GM06990 (cell line): ENCODE results near the gene AANAT.

Source experiments
- DNase-seq: peaks from one replicate; pipeline ENCODE4 v3.0.0-alpha.2; 2011; ENCODE audit not compliant: insufficient read length; ENCODE audit errors: extremely low read depth
- H3K27me3 ChIP-seq: replicated peaks from 2 replicates; pipeline ENCODE4 v1.6.0; 2011; ENCODE audit warnings: low read length; ENCODE audit not compliant: control insufficient read depth, insufficient read depth
- H3K36me3 ChIP-seq: 2 replicates; pipeline ENCODE4 v1.5.1; 2011; ENCODE audit warnings: low read length; ENCODE audit not compliant: control insufficient read depth, insufficient read depth
- H3K4me3 ChIP-seq: replicated peaks from 2 replicates; pipeline ENCODE4 v1.5.1; 2011; ENCODE audit warnings: low read depth, mild to moderate bottlenecking, control low read depth, low read length
- TF ChIP-seq, protein P1 (sequence below): IDR thresholded peaks from 2 replicates; pipeline ENCODE4 v1.5.1; 2011; ENCODE audit warnings: low read length, control low read depth, mild to moderate bottlenecking, inconsistent platforms; ENCODE audit not compliant: insufficient read depth, poor library complexity, severe bottlenecking

The AANAT gene

DNA sequence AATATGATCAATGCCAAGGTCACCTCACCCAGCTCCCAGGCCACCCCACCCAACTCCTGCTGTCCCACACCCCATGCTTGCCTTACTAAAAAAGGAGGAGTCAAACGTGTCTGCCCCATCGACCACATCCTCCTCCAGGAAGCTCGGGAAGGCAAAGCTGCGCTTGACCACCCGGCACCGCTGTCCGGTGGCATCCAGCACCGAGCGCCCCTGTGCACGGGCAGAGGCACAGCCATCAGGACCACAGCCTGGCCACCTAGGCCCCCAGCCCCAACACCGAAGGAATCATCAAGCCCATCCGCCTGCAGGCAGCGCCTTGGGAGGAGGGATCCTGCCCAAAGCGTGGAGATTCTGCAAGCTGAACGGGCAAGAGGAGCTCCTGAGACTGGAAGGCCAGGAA lies 10.2 kb downstream of the AANAT start:
- no peak overlapping the region for H3K4me3 ChIP-seq
- no peaks in the 10 kb centered on the region for H3K27me3 ChIP-seq
- TF ChIP-seq, protein P1, sequence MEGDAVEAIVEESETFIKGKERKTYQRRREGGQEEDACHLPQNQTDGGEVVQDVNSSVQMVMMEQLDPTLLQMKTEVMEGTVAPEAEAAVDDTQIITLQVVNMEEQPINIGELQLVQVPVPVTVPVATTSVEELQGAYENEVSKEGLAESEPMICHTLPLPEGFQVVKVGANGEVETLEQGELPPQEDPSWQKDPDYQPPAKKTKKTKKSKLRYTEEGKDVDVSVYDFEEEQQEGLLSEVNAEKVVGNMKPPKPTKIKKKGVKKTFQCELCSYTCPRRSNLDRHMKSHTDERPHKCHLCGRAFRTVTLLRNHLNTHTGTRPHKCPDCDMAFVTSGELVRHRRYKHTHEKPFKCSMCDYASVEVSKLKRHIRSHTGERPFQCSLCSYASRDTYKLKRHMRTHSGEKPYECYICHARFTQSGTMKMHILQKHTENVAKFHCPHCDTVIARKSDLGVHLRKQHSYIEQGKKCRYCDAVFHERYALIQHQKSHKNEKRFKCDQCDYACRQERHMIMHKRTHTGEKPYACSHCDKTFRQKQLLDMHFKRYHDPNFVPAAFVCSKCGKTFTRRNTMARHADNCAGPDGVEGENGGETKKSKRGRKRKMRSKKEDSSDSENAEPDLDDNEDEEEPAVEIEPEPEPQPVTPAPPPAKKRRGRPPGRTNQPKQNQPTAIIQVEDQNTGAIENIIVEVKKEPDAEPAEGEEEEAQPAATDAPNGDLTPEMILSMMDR, result no peak
- peaks cover 47% of the 10 kb centered on the region for H3K36me3 ChIP-seq
- peak; percentile 12 for DNase-seq

DNA sequence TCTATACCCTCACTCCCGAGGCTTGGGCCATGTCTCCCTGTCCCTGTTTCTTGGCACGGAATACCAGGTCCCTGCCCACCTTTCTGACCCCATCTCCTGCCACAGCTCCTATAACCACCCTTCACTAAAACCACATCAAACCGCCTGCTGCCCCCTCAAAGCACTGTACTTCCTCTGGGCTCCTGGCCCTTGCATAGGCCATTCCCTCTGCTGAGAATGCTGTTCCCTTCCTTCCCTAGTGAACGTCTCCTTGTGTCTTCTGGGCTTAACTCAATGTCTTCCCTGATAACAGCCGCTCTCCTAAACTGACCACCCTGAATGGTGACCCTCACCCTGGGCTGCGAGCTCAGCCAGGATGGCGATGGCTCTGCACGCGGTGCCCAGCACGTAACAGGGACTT lies 10.7 kb downstream of the AANAT start:
- TF ChIP-seq, protein P1, result no peak
- H3K4me3 ChIP-seq, result no peak overlapping the region
- H3K27me3 ChIP-seq, result no peaks in the 10 kb centered on the region
- peaks cover 43% of the 10 kb centered on the region for H3K36me3 ChIP-seq
- no peak for DNase-seq

DNA sequence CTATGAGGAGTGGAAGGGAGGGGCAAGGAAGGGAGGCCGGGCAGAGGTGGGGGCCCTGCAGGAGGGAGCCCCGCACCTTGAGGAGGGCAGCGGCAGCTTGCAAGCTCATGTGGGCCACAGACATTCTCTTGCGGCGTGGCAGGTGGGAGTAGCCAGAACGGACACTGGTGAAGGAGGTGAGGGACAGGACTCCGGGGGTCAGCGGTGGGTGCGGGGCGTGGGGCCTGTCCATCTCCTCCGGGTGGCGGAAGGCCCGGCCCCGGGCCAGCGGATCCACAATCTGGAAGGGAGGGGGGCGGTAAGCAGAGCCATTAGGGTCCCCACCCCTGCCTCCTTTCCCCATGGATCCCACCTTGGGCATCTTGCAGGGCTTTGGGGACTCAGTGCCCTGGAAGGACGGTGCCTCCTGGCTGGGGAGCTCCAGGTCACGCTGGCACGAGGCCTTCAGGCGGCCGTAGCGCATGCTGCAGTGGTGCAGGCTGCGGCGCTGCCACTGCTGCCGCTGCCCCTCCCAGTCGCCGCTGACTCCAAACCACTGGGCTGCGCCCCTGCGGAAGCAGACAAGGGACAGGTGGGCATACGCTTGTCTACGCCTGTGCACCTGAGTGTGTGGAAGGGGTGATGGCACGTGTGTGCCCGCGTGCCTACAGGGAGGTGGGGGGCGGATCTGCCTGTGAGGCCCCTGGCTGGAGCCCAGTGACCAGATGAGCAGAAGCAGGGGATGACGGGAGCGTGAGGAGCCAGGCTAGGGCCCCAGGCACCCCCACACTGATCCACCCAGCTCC lies 11.5 kb downstream of the AANAT start:
- Histone ChIP-seq H3K27me3 (no peaks in the 10 kb centered on the region), H3K4me3 (no peak overlapping the region), H3K36me3 (peaks cover 37% of the 10 kb centered on the region)
- DNase-seq, result peak; percentile 11
- TF ChIP-seq, protein P1, result no peak

DNA sequence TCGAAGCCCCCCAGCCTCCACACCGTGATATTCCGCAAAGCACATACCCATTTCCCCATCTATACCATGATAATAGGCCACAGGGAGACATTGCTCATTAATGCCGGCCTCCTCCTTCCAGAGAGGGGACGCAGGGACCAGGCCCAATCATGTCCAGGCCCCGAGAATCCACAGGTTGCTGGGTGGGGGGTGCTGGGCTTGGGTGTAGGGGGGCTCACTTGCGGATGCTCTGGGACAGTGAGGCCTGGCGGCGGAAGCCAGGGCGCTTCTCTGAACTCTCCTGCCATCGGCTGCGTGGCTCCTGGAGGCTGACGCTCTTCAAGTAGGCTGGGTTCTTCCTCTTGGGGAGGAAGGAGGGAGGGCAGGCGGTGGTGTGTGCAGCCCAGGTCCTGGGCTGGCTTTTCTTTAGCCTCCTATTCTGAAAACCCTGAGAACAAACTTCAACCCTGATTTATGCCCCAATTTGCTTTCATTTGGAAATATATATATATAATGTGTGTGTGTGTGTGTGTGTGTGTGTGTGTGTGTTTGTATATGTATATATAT lies 12.2 kb downstream of the AANAT start:
- peak; percentile 20 for DNase-seq
- TF ChIP-seq, protein P1, result no peak
- H3K36me3 ChIP-seq, result peaks cover 31% of the 10 kb centered on the region
- H3K4me3 ChIP-seq, result no peak overlapping the region
- H3K27me3 ChIP-seq, result no peaks in the 10 kb centered on the region

DNA sequence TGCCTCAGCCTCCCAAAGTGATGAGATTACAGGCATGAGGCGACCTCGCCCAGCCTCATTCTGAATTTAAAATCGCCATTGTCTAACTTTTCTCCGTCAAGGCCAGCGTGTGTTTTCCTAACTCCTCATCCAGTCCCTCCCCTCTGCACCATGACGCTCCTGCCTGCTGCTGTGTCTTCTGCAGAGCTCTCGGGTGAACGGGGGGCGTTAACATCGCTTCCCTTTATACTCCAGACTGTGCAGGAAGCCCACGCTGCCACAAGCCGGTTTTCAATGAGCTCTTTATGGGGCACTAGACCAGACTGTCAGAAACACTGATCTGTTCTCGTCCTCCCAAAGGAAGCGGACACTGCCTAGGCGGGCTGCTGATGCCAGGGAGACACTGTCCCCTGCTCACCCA lies 13.2 kb downstream of the AANAT start:
- Histone ChIP-seq H3K27me3 (no peaks in the 10 kb centered on the region), H3K36me3 (peaks cover 24% of the 10 kb centered on the region), H3K4me3 (peak overlapping the region; percentile 50)
- no peak for DNase-seq
- TF ChIP-seq, protein P1, result no peak
